Ishikawa (cell line): ENCODE measurements around the gene CACFD1.

Experiments
- CEBPB ChIP-seq: IDR thresholded peaks from 2 replicates; pipeline ENCODE4 v1.6.1; 2012
- CREB1 ChIP-seq: IDR thresholded peaks from 2 replicates; pipeline ENCODE4 v1.6.1; 2012; ENCODE audit warnings: low read depth
- EGR1 ChIP-seq: IDR thresholded peaks from 2 replicates; pipeline ENCODE4 v1.6.1; 2012
- EP300 ChIP-seq: IDR thresholded peaks from 2 replicates; pipeline ENCODE4 v1.6.1; 2012; ENCODE audit warnings: borderline replicate concordance
- FOXM1 ChIP-seq: IDR thresholded peaks from 2 replicates; pipeline ENCODE4 v1.6.1; 2012; ENCODE audit warnings: low read depth, borderline replicate concordance
- MAX ChIP-seq: IDR thresholded peaks from 2 replicates; pipeline ENCODE4 v1.6.1; 2012
- RAD21 ChIP-seq: IDR thresholded peaks from 2 replicates; pipeline ENCODE4 v1.6.1; 2012; ENCODE audit warnings: low read depth
- TAF1 ChIP-seq: IDR thresholded peaks from 2 replicates; pipeline ENCODE4 v1.6.1; 2012; ENCODE audit warnings: low read depth, mild to moderate bottlenecking
- TCF12 ChIP-seq: IDR thresholded peaks from 2 replicates; pipeline ENCODE4 v1.6.1; 2012; ENCODE audit warnings: low read depth
- TEAD4 ChIP-seq: IDR thresholded peaks from 2 replicates; pipeline ENCODE4 v1.6.1; 2012
- USF1 ChIP-seq: IDR thresholded peaks from 2 replicates; pipeline ENCODE4 v1.6.1; 2012
- YY1 ChIP-seq: IDR thresholded peaks from 2 replicates; pipeline ENCODE4 v1.6.1; 2012; ENCODE audit warnings: low read depth
- ZBTB7A ChIP-seq: IDR thresholded peaks from 2 replicates; pipeline ENCODE4 v1.6.1; 2012; ENCODE audit warnings: low read depth
- TF ChIP-seq, protein P1 (sequence below): IDR thresholded peaks from 2 replicates; pipeline ENCODE4 v1.6.1; 2012; ENCODE audit warnings: low read depth, mild to moderate bottlenecking

DNA sequence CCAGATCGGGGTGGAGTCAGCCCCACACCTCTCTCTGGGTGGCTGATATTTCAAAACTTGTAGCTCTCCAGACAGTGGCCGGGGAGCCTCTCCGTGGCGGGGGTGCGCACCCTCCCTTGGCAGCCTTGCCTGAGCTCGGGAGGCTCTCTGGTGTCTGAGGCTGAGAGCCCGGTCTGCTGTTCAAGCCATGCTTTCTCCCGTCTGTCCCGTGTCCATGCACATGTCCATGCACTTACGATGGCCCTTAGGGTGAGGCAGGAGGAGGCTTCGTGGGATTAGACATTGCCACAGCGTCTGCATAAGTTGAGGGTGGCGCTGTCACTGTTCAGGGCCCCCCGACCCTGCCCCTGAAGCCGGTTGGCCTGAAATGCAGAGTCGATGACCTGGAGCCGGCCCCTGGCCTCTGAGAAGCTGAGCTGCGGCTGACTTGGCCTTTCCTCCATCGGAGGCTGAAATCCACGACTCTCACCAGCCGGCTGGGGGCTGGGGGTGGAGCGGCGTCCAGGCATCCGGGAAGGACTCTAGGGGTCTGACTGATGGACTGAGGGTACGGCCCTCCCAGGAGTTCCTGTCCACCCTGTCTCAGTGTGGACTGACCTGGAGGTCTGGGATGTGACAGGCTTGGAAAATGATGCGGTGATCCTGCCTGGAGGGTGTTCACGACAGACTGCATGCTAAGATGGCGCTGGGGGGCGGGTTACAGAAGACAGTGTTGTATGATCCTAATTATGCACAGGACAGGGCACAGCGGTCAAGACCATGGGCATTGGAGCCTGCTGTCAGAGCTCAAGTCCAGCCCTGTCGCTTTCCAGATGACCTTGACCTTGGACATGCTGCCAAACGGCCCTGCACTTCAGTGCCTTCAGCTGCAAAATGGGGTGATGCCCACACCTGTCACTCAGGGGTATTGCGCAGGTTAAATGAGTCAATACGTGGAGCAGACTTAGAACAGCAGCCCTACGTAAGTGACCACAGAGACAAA is 37.4 kb downstream of the CACFD1 start:
- TF ChIP-seq TCF12 (no peak), MAX (no peak), YY1 (no peak), CREB1 (no peak), FOXM1 (no peak), CEBPB (no peak), RAD21 (no peak), EGR1 (no peak), TAF1 (no peak), EP300 (no peak), USF1 (no peak), TEAD4 (no peak), ZBTB7A (no peak)
- TF ChIP-seq, protein P1, sequence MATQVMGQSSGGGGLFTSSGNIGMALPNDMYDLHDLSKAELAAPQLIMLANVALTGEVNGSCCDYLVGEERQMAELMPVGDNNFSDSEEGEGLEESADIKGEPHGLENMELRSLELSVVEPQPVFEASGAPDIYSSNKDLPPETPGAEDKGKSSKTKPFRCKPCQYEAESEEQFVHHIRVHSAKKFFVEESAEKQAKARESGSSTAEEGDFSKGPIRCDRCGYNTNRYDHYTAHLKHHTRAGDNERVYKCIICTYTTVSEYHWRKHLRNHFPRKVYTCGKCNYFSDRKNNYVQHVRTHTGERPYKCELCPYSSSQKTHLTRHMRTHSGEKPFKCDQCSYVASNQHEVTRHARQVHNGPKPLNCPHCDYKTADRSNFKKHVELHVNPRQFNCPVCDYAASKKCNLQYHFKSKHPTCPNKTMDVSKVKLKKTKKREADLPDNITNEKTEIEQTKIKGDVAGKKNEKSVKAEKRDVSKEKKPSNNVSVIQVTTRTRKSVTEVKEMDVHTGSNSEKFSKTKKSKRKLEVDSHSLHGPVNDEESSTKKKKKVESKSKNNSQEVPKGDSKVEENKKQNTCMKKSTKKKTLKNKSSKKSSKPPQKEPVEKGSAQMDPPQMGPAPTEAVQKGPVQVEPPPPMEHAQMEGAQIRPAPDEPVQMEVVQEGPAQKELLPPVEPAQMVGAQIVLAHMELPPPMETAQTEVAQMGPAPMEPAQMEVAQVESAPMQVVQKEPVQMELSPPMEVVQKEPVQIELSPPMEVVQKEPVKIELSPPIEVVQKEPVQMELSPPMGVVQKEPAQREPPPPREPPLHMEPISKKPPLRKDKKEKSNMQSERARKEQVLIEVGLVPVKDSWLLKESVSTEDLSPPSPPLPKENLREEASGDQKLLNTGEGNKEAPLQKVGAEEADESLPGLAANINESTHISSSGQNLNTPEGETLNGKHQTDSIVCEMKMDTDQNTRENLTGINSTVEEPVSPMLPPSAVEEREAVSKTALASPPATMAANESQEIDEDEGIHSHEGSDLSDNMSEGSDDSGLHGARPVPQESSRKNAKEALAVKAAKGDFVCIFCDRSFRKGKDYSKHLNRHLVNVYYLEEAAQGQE = no peak
